SU-DHL-6 (cell line): ENCODE results near the gene IQGAP3.

Experiments used
- H2AFZ ChIP-seq: fragments of 200-600 bp; sonication (generic); 2 replicates; pipeline ENCODE4 v1.6.1; 2014; ENCODE audit warnings: low read depth, mild to moderate bottlenecking, moderate library complexity, mixed read lengths, antibody characterized with exemption, low read length; ENCODE audit not compliant: severe bottlenecking
- H3F3A ChIP-seq: fragments of 200-600 bp; shearing (Covaris generic); 2 replicates; pipeline ENCODE4 v1.6.0; 2016; ENCODE audit warnings: antibody characterized with exemption, mild to moderate bottlenecking; ENCODE audit not compliant: insufficient read depth
- H3K27ac ChIP-seq: fragments of 200-600 bp; sonication (generic); 2 replicates; pipeline ENCODE4 v1.5.1; 2016; ENCODE audit warnings: low read depth, mild to moderate bottlenecking, low read length, moderate library complexity, mixed read lengths
- H3K27me3 ChIP-seq: fragments of 200-600 bp; sonication (generic), shearing (Covaris generic); 2 replicates; pipeline ENCODE4 v1.6.0; 2014; ENCODE audit warnings: mild to moderate bottlenecking, low read length
- H3K36me3 ChIP-seq: fragments of 200-600 bp; sonication (generic); 2 replicates; pipeline ENCODE4 v1.6.1; 2014; ENCODE audit warnings: mild to moderate bottlenecking, low read length, mixed read lengths
- H3K4me2 ChIP-seq: fragments of 300-600, 200-600 bp; shearing (Covaris generic), sonication (generic); 2 replicates; pipeline ENCODE4 v1.6.0; 2014; ENCODE audit warnings: low read length, low read depth, mild to moderate bottlenecking; ENCODE audit not compliant: poor library complexity, severe bottlenecking
- H3K4me3 ChIP-seq: fragments of 200-600 bp; sonication (generic); 2 replicates; pipeline ENCODE4 v1.5.1; 2014; ENCODE audit warnings: antibody characterized with exemption, low read length, mild to moderate bottlenecking, mixed read lengths; ENCODE audit not compliant: insufficient read depth, poor library complexity, severe bottlenecking
- H3K79me2 ChIP-seq: fragments of 200-600 bp; sonication (generic); 2 replicates; pipeline ENCODE4 v1.6.1; 2014; ENCODE audit warnings: mild to moderate bottlenecking, low read length, moderate library complexity; ENCODE audit not compliant: insufficient read depth
- H3K9ac ChIP-seq: fragments of 200-600 bp; sonication (generic); 2 replicates; pipeline ENCODE4 v1.7.0; 2014; ENCODE audit warnings: mild to moderate bottlenecking, low read length
- H3K9me2 ChIP-seq: fragments of 200-600 bp; sonication (generic); replicated peaks from 2 replicates; pipeline ENCODE4 v1.6.1; 2014; ENCODE audit warnings: low read length; ENCODE audit not compliant: insufficient read depth
- H3K9me3 ChIP-seq: fragments of 200-600 bp; sonication (generic); 2 replicates; pipeline ENCODE4 v1.6.1; 2014; ENCODE audit warnings: low read length, mixed read lengths; ENCODE audit not compliant: insufficient read depth
- H4K20me1 ChIP-seq: fragments of 200-600 bp; sonication (generic); 2 replicates; pipeline ENCODE4 v1.6.1; 2014; ENCODE audit warnings: low read depth, mild to moderate bottlenecking, antibody characterized with exemption, low read length, moderate library complexity, mixed read lengths
- EZH2phosphoT487 ChIP-seq: fragments of 200-600 bp; sonication (generic), shearing (Covaris generic); conservative IDR thresholded peaks from 2 replicates; pipeline ENCODE4 v1.6.1; 2018; ENCODE audit warnings: mild to moderate bottlenecking, antibody characterized with exemption, low read length, moderate library complexity, mixed read lengths
- TF ChIP-seq, protein P1 (sequence below): fragments of 200-600 bp; sonication (generic); IDR thresholded peaks from one replicate; pipeline ENCODE4 v1.5.1; 2017; ENCODE audit warnings: antibody characterized with exemption, mild to moderate bottlenecking, low read length, moderate library complexity; ENCODE audit not compliant: insufficient read depth, poor library complexity, severe bottlenecking

IQGAP3 gene

DNA sequence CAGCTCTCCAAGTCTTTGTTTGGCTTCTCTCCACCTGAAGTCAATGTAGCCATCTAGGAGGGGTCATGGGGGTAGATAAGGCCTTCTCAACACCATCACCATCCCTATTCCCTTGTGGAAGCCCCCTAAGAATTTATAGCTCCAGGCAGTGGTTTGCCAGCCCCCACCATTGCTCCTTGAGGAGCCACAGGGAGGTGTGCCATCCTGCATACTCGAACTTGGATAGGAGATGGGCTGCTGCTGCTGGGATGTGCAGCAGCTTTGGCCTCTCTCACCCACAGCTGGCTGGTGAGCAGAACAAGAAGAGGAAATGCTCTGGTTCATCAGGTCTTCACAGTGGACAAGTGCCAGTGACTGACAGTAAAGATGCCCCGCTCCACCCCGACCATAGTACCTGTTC, 24.1 kb upstream of the IQGAP3 start:
- no peak overlapping the region for H3K4me3 ChIP-seq
- no peaks in the 10 kb centered on the region for H3K27me3 ChIP-seq
- no peak overlapping the region for H2AFZ ChIP-seq
- H3K9ac ChIP-seq = no peak overlapping the region
- H3K4me2 ChIP-seq = no peak overlapping the region
- TF ChIP-seq, protein P1, sequence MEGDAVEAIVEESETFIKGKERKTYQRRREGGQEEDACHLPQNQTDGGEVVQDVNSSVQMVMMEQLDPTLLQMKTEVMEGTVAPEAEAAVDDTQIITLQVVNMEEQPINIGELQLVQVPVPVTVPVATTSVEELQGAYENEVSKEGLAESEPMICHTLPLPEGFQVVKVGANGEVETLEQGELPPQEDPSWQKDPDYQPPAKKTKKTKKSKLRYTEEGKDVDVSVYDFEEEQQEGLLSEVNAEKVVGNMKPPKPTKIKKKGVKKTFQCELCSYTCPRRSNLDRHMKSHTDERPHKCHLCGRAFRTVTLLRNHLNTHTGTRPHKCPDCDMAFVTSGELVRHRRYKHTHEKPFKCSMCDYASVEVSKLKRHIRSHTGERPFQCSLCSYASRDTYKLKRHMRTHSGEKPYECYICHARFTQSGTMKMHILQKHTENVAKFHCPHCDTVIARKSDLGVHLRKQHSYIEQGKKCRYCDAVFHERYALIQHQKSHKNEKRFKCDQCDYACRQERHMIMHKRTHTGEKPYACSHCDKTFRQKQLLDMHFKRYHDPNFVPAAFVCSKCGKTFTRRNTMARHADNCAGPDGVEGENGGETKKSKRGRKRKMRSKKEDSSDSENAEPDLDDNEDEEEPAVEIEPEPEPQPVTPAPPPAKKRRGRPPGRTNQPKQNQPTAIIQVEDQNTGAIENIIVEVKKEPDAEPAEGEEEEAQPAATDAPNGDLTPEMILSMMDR = no peak
- no peak for TF ChIP-seq EZH2phosphoT487
- peaks cover 33% of the 10 kb centered on the region for H3K79me2 ChIP-seq
- no peaks in the 10 kb centered on the region for H3K36me3 ChIP-seq
- H3K9me3 ChIP-seq = no peaks in the 10 kb centered on the region
- no peak overlapping the region for H3K27ac ChIP-seq
- no peaks in the 10 kb centered on the region for H4K20me1 ChIP-seq
- H3F3A ChIP-seq = peaks cover 41% of the 10 kb centered on the region
- H3K9me2 ChIP-seq = no peaks in the 10 kb centered on the region

DNA sequence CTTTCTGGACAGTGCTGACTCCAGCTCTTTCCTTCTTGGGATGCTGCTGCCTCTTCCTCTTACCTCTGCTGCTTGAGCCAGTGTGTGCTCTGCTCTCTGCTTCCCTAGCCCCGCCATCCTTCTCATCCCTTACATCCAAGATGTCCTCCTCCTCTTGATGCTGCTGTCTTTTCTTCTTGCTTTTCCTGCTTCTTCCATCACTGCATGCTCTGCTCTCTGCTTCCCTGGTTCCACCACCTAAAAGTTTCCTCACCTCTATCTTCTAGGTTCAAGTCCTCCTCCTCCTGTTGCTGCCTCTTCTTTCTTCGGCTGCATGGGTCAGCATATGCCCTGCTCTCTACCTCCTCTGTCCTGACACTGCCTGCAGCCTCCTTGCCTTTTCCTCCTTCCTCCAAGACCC, 22.7 kb upstream of the IQGAP3 start:
- no peaks in the 10 kb centered on the region for H3K9me3 ChIP-seq
- no peaks in the 10 kb centered on the region for H4K20me1 ChIP-seq
- H3K4me3 ChIP-seq = no peak overlapping the region
- no peaks in the 10 kb centered on the region for H3K27me3 ChIP-seq
- no peaks in the 10 kb centered on the region for H3K9me2 ChIP-seq
- H3K4me2 ChIP-seq = no peak overlapping the region
- H3K79me2 ChIP-seq = peaks cover 19% of the 10 kb centered on the region
- no peaks in the 10 kb centered on the region for H3K36me3 ChIP-seq
- H3K27ac ChIP-seq = no peak overlapping the region
- no peak overlapping the region for H2AFZ ChIP-seq
- no peak overlapping the region for H3K9ac ChIP-seq
- peaks cover 37% of the 10 kb centered on the region for H3F3A ChIP-seq
- TF ChIP-seq, protein P1 = no peak
- no peak for TF ChIP-seq EZH2phosphoT487

DNA sequence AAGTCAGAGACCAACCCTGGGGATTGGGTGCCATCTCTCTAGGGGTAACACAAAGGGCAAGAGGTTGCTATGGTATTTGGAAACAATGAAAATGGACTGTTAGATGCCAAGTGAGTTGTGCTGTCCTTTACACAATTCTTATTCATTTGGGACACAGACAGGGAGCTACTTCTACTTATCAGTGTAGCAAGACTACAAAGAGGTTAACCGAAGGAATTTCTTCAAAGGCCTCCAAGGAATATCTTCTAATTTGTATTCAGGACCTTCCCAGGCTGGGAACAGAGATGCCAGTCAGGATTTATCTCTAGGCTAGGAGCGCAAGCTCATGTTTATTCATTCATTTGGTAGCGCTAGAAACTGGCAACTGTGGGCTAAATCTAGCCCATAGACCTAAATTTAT, 21.8 kb upstream of the IQGAP3 start:
- Histone ChIP-seq H3K27me3 (no peaks in the 10 kb centered on the region), H4K20me1 (no peaks in the 10 kb centered on the region), H3K36me3 (no peaks in the 10 kb centered on the region), H3F3A (peaks cover 29% of the 10 kb centered on the region), H3K4me2 (no peak overlapping the region), H3K4me3 (no peak overlapping the region), H3K27ac (no peak overlapping the region), H3K79me2 (peaks cover 11% of the 10 kb centered on the region; the same call in 1 of the 2 replicates), H3K9me2 (no peaks in the 10 kb centered on the region), H2AFZ (no peak overlapping the region), H3K9me3 (no peaks in the 10 kb centered on the region), H3K9ac (no peak overlapping the region)
- no peak for TF ChIP-seq EZH2phosphoT487
- TF ChIP-seq, protein P1 = no peak
